ENCODE data around the gene DMD.

GRCh38 chrX:31572360-31572759 is 1639.0 kb downstream of the DMD start:
- no peak for TF ChIP-seq CTCF (IDR thresholded peaks at IDR 0.05)
- no peak for TF ChIP-seq REST (IDR thresholded peaks at IDR 0.05; ENCODE audit: insufficient read depth in 1 of 2, low read depth in 2 of 2, low read length in 1 of 2)
- no peak for TF ChIP-seq SIN3A (IDR thresholded peaks at IDR 0.05; ENCODE audit: borderline replicate concordance, insufficient read depth, low read depth, low read length)

Measured in Panc1 (cell line).